GM23338 (cell line): ENCODE data around the gene PDE7B.

Experiments
- CREB1 ChIP-seq: fragments of 250-450 bp; sonication (Bioruptor Pico); IDR thresholded peaks from 2 replicates; pipeline ENCODE4 v1.5.0; 2020; ENCODE audit warnings: low read depth, mild to moderate bottlenecking, moderate library complexity
- EZH2 ChIP-seq: fragments of 200-600 bp; sonication (generic); IDR thresholded peaks from one replicate; pipeline ENCODE4 v1.8.0; 2017; ENCODE audit warnings: antibody characterized with exemption, mild to moderate bottlenecking, low read depth; ENCODE audit not compliant: unreplicated experiment
- EZH2phosphoT487 ChIP-seq: fragments of 200-600 bp; sonication (generic); IDR thresholded peaks from one replicate; pipeline ENCODE4 v1.8.1; 2018; ENCODE audit warnings: antibody characterized with exemption; ENCODE audit not compliant: unreplicated experiment
- JUNB ChIP-seq: IDR thresholded peaks from one replicate; pipeline ENCODE4 v1.6.1; 2016; ENCODE audit warnings: antibody characterized with exemption; ENCODE audit not compliant: unreplicated experiment
- POLR2AphosphoS5 ChIP-seq: IDR thresholded peaks from 2 replicates; pipeline ENCODE4 v1.6.1; 2016; ENCODE audit warnings: antibody characterized with exemption, low read depth
- STAT1 ChIP-seq: IDR thresholded peaks from one replicate; pipeline ENCODE4 v1.6.1; 2016; ENCODE audit warnings: antibody characterized with exemption; ENCODE audit not compliant: unreplicated experiment
- ZNF331 ChIP-seq: fragments of 250-450 bp; sonication (Bioruptor Pico); IDR thresholded peaks from 2 replicates; pipeline ENCODE4 v1.5.0; 2020; ENCODE audit warnings: low read depth, mild to moderate bottlenecking, moderate library complexity
- TF ChIP-seq, protein P1 (sequence below), 2 experiments: fragments of 200-600 bp in 1 of 2; sonication (generic) in 1 of 2; conservative IDR thresholded peaks; 2 replicates each; pipeline versions ENCODE4 v1.5.1 to v1.6.1; 2016 to 2017; ENCODE audit warnings: antibody characterized with exemption in 2 of 2, low read depth in 2 of 2, mild to moderate bottlenecking in 2 of 2, moderate library complexity in 1 of 2
- TF ChIP-seq, protein P2 (sequence below): IDR thresholded peaks from 2 replicates; pipeline ENCODE4 v1.6.1; 2016; ENCODE audit warnings: antibody characterized with exemption
- TF ChIP-seq, protein P3 (sequence below): IDR thresholded peaks from one replicate; pipeline ENCODE4 v1.6.1; 2018; ENCODE audit warnings: antibody characterized with exemption; ENCODE audit not compliant: unreplicated experiment
- TF ChIP-seq, protein P4 (sequence below): fragments of 250-450 bp; sonication (Bioruptor Pico); IDR thresholded peaks from 2 replicates; pipeline ENCODE4 v1.5.0; 2020; ENCODE audit warnings: mild to moderate bottlenecking, moderate library complexity

DNA sequence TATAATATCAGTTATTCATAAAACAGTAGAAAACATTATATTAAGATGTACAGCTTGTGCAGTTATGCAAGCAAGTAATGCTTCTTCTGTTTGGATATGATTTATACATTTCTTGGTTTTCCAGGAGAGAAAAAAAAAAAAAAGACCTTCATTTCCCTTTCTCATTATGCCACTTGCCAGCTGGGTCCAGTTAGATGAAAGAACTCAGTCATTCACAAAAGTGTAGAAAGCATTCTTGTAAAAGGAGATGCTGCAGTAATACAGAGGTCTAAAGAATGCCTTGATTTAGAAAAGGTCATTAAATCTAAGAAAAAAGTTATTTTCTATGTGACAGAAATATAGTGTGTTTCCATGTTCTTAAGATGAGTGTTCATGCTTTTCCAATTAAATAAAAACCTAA lies 7.4 kb downstream of the PDE7B start:
- TF ChIP-seq, protein P1, sequence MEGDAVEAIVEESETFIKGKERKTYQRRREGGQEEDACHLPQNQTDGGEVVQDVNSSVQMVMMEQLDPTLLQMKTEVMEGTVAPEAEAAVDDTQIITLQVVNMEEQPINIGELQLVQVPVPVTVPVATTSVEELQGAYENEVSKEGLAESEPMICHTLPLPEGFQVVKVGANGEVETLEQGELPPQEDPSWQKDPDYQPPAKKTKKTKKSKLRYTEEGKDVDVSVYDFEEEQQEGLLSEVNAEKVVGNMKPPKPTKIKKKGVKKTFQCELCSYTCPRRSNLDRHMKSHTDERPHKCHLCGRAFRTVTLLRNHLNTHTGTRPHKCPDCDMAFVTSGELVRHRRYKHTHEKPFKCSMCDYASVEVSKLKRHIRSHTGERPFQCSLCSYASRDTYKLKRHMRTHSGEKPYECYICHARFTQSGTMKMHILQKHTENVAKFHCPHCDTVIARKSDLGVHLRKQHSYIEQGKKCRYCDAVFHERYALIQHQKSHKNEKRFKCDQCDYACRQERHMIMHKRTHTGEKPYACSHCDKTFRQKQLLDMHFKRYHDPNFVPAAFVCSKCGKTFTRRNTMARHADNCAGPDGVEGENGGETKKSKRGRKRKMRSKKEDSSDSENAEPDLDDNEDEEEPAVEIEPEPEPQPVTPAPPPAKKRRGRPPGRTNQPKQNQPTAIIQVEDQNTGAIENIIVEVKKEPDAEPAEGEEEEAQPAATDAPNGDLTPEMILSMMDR (conservative IDR thresholded peaks at IDR 0.05; ENCODE audit: low read depth in 2 of 2): no peak
- no peak for TF ChIP-seq POLR2AphosphoS5
- no peak for TF ChIP-seq EZH2
- no peak for TF ChIP-seq CREB1 (CRISPR knock-in tag)
- TF ChIP-seq, protein P2, sequence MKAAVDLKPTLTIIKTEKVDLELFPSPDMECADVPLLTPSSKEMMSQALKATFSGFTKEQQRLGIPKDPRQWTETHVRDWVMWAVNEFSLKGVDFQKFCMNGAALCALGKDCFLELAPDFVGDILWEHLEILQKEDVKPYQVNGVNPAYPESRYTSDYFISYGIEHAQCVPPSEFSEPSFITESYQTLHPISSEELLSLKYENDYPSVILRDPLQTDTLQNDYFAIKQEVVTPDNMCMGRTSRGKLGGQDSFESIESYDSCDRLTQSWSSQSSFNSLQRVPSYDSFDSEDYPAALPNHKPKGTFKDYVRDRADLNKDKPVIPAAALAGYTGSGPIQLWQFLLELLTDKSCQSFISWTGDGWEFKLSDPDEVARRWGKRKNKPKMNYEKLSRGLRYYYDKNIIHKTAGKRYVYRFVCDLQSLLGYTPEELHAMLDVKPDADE: no peak
- TF ChIP-seq, protein P3, sequence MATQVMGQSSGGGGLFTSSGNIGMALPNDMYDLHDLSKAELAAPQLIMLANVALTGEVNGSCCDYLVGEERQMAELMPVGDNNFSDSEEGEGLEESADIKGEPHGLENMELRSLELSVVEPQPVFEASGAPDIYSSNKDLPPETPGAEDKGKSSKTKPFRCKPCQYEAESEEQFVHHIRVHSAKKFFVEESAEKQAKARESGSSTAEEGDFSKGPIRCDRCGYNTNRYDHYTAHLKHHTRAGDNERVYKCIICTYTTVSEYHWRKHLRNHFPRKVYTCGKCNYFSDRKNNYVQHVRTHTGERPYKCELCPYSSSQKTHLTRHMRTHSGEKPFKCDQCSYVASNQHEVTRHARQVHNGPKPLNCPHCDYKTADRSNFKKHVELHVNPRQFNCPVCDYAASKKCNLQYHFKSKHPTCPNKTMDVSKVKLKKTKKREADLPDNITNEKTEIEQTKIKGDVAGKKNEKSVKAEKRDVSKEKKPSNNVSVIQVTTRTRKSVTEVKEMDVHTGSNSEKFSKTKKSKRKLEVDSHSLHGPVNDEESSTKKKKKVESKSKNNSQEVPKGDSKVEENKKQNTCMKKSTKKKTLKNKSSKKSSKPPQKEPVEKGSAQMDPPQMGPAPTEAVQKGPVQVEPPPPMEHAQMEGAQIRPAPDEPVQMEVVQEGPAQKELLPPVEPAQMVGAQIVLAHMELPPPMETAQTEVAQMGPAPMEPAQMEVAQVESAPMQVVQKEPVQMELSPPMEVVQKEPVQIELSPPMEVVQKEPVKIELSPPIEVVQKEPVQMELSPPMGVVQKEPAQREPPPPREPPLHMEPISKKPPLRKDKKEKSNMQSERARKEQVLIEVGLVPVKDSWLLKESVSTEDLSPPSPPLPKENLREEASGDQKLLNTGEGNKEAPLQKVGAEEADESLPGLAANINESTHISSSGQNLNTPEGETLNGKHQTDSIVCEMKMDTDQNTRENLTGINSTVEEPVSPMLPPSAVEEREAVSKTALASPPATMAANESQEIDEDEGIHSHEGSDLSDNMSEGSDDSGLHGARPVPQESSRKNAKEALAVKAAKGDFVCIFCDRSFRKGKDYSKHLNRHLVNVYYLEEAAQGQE: no peak
- TF ChIP-seq EZH2phosphoT487: no peak
- TF ChIP-seq, protein P4, sequence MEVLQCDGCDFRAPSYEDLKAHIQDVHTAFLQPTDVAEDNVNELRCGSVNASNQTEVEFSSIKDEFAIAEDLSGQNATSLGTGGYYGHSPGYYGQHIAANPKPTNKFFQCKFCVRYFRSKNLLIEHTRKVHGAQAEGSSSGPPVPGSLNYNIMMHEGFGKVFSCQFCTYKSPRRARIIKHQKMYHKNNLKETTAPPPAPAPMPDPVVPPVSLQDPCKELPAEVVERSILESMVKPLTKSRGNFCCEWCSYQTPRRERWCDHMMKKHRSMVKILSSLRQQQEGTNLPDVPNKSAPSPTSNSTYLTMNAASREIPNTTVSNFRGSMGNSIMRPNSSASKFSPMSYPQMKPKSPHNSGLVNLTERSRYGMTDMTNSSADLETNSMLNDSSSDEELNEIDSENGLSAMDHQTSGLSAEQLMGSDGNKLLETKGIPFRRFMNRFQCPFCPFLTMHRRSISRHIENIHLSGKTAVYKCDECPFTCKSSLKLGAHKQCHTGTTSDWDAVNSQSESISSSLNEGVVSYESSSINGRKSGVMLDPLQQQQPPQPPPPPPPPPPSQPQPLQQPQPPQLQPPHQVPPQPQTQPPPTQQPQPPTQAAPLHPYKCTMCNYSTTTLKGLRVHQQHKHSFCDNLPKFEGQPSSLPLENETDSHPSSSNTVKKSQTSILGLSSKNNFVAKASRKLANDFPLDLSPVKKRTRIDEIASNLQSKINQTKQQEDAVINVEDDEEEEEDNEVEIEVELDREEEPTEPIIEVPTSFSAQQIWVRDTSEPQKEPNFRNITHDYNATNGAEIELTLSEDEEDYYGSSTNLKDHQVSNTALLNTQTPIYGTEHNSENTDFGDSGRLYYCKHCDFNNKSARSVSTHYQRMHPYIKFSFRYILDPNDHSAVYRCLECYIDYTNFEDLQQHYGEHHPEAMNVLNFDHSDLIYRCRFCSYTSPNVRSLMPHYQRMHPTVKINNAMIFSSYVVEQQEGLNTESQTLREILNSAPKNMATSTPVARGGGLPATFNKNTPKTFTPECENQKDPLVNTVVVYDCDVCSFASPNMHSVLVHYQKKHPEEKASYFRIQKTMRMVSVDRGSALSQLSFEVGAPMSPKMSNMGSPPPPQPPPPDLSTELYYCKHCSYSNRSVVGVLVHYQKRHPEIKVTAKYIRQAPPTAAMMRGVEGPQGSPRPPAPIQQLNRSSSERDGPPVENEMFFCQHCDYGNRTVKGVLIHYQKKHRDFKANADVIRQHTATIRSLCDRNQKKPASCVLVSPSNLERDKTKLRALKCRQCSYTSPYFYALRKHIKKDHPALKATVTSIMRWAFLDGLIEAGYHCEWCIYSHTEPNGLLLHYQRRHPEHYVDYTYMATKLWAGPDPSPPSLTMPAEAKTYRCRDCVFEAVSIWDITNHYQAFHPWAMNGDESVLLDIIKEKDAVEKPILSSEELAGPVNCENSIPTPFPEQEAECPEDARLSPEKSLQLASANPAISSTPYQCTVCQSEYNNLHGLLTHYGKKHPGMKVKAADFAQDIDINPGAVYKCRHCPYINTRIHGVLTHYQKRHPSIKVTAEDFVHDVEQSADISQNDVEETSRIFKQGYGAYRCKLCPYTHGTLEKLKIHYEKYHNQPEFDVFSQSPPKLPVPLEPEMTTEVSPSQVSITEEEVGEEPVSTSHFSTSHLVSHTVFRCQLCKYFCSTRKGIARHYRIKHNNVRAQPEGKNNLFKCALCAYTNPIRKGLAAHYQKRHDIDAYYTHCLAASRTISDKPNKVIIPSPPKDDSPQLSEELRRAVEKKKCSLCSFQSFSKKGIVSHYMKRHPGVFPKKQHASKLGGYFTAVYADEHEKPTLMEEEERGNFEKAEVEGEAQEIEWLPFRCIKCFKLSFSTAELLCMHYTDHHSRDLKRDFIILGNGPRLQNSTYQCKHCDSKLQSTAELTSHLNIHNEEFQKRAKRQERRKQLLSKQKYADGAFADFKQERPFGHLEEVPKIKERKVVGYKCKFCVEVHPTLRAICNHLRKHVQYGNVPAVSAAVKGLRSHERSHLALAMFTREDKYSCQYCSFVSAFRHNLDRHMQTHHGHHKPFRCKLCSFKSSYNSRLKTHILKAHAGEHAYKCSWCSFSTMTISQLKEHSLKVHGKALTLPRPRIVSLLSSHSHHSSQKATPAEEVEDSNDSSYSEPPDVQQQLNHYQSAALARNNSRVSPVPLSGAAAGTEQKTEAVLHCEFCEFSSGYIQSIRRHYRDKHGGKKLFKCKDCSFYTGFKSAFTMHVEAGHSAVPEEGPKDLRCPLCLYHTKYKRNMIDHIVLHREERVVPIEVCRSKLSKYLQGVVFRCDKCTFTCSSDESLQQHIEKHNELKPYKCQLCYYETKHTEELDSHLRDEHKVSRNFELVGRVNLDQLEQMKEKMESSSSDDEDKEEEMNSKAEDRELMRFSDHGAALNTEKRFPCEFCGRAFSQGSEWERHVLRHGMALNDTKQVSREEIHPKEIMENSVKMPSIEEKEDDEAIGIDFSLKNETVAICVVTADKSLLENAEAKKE: no peak
- TF ChIP-seq JUNB: no peak
- no peak for TF ChIP-seq ZNF331
- no peak for TF ChIP-seq STAT1
